CD4-positive, alpha-beta T cell treated with Interleukin-21 for 1 hour (primary cell): ENCODE data around the gene GLDN.
"Not testable (repeated sequence)": the region's sequence is repeated elsewhere in the genome, so short reads cannot be mapped to it uniquely, and the experiment has no call there.

Experiments
- DNase-seq: peaks from one replicate; pipeline ENCODE4 v3.0.0-alpha.2; 2020

The GLDN gene

DNA sequence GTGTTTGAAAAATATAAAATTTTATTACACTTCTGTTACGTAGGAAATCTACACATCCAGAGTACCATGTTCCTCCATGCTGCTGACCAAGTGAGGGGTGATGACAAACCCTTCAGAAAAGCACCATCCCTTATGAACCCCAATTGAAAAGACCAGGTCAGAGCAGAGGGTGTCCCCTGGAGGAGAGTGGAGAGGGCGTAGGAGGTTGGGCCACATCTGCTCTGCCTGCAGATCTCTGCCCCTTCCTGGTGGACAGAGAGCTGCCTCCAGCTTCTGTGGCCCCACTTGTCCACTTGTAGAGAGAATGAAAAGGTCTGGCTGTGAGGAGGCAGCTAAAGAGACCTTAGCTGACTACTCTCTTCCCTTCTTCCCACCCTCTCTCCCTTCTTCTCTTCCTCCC, 55.5 kb downstream of the GLDN start:
- no peak for DNase-seq

GRCh38 chr15:51398626-51399025, 57.2 kb downstream of the GLDN start:
- DNase-seq = no peak

GRCh38 chr15:51401051-51401780, 59.8 kb downstream of the GLDN start:
- DNase-seq = no peak

- DNase-seq = no peak
These were observed 60.5 kb downstream of the GLDN start for GRCh38 chr15:51401872-51402517.

- DNase-seq = no peak
These were observed 61.8 kb downstream of the GLDN start for GRCh38 chr15:51403072-51403878.

- no peak for DNase-seq
These were observed 62.7 kb downstream of the GLDN start for GRCh38 chr15:51403946-51404695.

- no peak for DNase-seq
These were observed 64.5 kb downstream of the GLDN start for GRCh38 chr15:51405693-51406523.

- DNase-seq = no peak
These were observed 72.9 kb downstream of the GLDN start for GRCh38 chr15:51414256-51414860.

DNA sequence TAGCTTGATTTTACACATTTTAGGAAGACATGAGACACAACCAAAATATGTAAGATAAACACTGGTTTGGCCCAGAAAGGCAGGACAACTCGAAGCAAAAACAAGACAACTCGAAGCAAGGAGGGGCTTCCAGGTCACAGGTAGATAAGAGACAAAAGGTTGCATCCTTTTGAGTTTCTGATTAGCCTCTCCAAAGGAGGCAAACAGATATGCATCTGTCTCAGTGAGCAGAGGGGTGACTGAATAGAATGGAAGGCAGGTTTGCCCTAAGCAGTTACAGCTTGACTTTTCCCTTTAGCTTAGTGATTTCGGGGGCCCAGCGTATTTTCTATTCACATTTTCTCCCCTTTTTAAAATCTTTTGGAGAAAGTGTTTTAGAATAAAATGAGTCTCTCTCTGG, 74.7 kb downstream of the GLDN start:
- no peak for DNase-seq

- not testable (repeated sequence) for DNase-seq
These were observed 81.6 kb downstream of the GLDN start for GRCh38 chr15:51423040-51423439.

DNA sequence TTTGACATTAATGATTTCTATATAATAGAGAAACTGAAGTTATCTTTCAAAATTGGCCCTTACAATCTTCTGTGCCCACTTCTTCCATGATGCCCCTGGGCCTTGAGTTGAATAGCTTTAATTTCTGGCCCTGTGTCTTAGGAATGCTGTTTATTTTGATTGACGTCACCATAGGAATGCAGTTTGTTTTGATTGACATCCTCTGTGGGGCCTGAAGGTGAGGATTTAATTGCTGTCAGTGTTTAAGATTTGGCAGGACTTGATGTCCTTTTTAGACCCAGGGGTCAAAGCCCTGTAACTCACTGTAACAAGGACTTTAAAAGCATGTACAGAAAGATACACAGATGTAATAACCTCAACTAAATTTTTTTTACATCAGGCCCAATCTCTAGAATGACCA, 83.3 kb downstream of the GLDN start:
- DNase-seq = no peak

DNA sequence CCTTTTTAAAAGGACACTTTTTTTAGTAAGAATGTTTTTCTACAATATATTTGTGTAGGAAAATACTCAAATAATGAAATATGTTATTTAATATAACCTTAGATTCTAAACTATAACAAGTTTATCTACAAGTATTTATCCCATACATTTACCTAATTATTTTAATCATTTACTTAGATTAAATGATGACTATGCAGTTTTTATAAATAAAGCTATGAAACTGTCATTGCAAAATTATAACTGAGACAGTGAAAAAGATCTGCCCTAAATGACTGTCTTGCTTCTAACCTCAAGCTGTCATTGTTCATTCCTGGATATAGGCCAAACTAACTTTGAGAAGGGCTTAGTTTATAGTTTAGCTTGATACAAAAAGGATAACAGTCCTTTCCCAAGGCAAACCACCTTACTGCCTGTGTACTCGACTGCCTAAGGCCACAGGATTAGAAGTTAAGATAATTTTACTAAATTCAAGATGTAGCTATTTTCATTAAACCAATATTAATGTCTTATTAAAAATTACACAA, 84.1 kb downstream of the GLDN start:
- no peak for DNase-seq

DNA sequence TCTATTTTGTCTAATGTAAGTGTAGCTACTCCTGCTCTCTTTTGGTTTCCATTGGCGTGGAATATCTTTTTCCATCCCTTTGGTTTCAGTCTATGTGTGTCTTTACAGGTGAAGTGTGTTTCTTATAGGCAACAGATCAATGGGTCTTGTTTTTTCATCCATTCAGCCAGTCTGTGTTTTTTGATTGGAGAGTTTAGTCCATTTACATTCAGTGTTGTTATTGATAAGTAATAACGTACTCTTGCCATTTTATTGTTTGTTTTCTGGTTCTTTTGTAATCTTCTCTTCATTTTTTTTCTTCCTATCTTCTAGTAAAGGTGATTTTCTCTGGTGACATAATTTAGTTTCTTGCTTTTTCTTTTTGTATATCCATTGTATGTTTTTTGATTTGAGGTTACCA, 97.1 kb downstream of the GLDN start:
- no peak for DNase-seq

- no peak for DNase-seq
These were observed 101.9 kb downstream of the GLDN start for GRCh38 chr15:51443282-51443914.

DNA sequence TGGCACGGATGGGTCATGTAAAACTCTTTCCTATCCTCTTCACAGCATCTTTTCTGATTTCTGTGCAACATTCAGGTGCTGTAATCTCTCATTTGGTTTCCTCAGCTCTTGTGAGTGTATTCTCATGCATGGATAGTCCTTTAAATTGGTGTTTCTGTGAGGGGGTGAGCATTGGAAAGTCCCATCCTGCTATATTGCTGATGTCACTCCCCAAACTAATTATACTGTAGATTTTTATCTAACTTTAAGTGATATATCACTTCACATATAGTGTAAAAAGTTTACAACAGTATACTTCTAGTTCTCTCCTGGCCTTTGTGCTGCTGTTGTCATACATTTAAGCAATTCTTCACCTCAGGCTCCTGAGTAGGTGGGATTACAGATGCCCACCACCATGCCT, 102.7 kb downstream of the GLDN start:
- no peak for DNase-seq

DNA sequence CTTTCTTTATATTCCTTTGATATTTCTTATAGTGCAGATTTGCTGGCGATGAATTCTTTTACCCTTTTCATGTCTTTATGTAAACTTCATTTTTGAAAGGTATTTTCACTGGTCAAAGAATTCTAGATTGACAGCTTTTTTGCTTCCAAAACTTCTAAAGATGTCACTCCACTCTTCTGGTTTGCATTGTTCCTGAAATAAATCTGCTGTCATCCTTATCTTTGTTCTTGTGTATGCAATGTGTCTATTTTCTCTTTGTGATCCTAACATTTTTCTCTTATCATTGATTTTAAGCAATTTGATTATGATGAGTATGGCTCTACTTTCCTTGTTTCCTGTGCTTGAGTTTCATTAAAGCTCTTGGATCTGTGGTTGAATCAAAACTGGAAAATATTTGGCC, 103.4 kb downstream of the GLDN start:
- DNase-seq = no peak

DNA sequence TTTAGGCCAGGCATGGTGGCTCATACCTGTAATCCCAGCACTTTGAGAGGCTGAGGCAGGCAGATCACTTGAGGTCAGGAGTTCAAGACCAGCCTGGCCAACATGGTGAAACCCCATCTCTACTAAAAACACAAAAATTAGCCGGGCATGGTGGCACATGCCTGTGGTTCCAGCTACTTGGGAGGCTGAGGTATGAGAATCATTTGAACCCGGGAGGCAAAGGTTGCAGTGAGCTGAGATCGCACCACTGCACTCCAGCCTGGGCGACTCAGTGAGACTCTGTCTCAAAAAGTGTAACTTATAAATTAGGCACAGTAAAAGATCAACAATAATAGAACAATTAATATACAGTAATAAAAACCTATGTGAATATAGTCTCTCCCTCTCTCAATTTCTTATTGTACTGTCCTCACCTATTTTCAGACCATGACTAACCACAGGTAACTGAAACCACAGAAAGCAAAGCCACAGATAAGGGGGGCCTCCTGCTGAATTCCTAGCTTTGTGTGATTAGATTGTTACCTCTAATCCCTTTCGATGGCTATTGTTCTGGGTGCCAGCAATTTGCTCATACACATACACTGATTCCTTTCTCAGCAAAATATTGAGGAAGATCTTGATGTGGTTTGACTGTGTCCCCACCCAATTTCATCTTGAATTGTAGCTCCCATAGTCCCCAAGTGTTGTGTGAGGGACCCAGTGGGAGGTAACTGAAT, 104.7 kb downstream of the GLDN start:
- not testable (repeated sequence) for DNase-seq

GRCh38 chr15:51447855-51448621, 106.6 kb downstream of the GLDN start:
- DNase-seq = no peak

GRCh38 chr15:51448622-51449399, 107.4 kb downstream of the GLDN start:
- DNase-seq = no peak
